Uterus (tissue), 4 donors: ENCODE measurements around the gene CCSER1. TPM values are rescaled to one million over a fixed set of nuclear protein-coding genes. Genes with fewer than 3 reads are reported as not detected.

Experiments used
- DNase-seq, 2 donors: peaks; one replicate each; pipeline ENCODE4 v3.0.0-alpha.2; 2019 to 2020
- H3K27ac ChIP-seq, 2 donors: fragments of 200-600 bp; sonication (generic); 1 replicate in 1 of 2; 2 replicates in 1 of 2; pipeline ENCODE4 v1.5.1; 2016 to 2018
- H3K27me3 ChIP-seq, 2 donors: fragments of 200-600 bp; sonication (generic); one replicate each; pipeline ENCODE4 v1.5.1; 2018 to 2019; ENCODE audit warnings: control low read depth in 1 of 2
- H3K36me3 ChIP-seq, 2 donors: fragments of 200-600 bp; sonication (generic); one replicate each; pipeline ENCODE4 v1.5.1; 2019; ENCODE audit warnings: control low read depth in 1 of 2
- H3K4me1 ChIP-seq, 2 donors: fragments of 200-600 bp; sonication (generic); one replicate each; pipeline ENCODE4 v1.5.1; 2018 to 2019; ENCODE audit warnings: control low read depth in 1 of 2
- H3K4me3 ChIP-seq, 2 donors: fragments of 200-600 bp; sonication (generic); 1 replicate in 1 of 2; 2 replicates in 1 of 2; pipeline ENCODE4 v1.5.1; 2018 to 2019; ENCODE audit warnings: mild to moderate bottlenecking in 1 of 2
- H3K9me3 ChIP-seq, 2 donors: fragments of 200-600 bp; sonication (generic); one replicate each; pipeline ENCODE4 v1.5.1; 2019; ENCODE audit warnings: control low read depth in 1 of 2
- CTCF ChIP-seq, 4 experiments: fragments of 200-600 bp in 2 of 4; fragments of 450-650 bp in 2 of 4; sonication (generic) in 2 of 4; IDR thresholded peaks; one replicate each; pipeline ENCODE4 v1.5.1; 2016 to 2019; ENCODE audit warnings: antibody characterized with exemption in 4 of 4, mild to moderate bottlenecking in 2 of 4, moderate library complexity in 1 of 4
- POLR2A ChIP-seq, 2 donors: fragments of 450-650 bp; IDR thresholded peaks; one replicate each; pipeline ENCODE4 v1.6.1; 2016; ENCODE audit warnings: antibody characterized with exemption in 2 of 2, mild to moderate bottlenecking in 1 of 2, moderate library complexity in 1 of 2
- intact Hi-C: fragments of 100-400 bp; cut with DNase I; formaldehyde crosslinking; loops from one replicate; pipeline ENCODE4 v1.15.1; 2023; ENCODE audit warnings: low total_unique reads
- total RNA-seq, 4 donors: library from RNA; depleted of rRNA in 3 of 4; stranded (reverse); fragments of >200 nt in 3 of 4; gene quantifications; one replicate each; pipeline versions ENCODE4 v1.1.0 to v1.2.4, GENCODE V29; 2014 to 2023
- donor health status: DM: yes; HTN: yes; CAD: no.

CCSER1 gene
- total RNA-seq, 4 donors from 2014 or later: 2.8 to 54.7 (median 11.9) TPM

- no peak overlapping the region for H3K27ac ChIP-seq
- H3K9me3 ChIP-seq: no peaks in the 10 kb centered on the region
- H3K27me3 ChIP-seq: no peaks in the 10 kb centered on the region
- intact Hi-C loops: no loop called here
- no peaks in the 10 kb centered on the region for H3K4me1 ChIP-seq
- DNase-seq: no peak
- no peak for TF ChIP-seq POLR2A (IDR thresholded peaks at IDR 0.05)
- no peak for TF ChIP-seq CTCF (IDR thresholded peaks at IDR 0.05)
- no peaks in the 10 kb centered on the region for H3K36me3 ChIP-seq
- no peak overlapping the region for H3K4me3 ChIP-seq
Observed at GRCh38 chr4:90246816-90247215, 119.6 kb downstream of the CCSER1 start.

GRCh38 chr4:90254357-90254756 lies 127.2 kb downstream of the CCSER1 start:
- H3K27ac ChIP-seq: no peak overlapping the region
- H3K4me3 ChIP-seq: no peak overlapping the region
- H3K9me3 ChIP-seq: no peaks in the 10 kb centered on the region
- H3K27me3 ChIP-seq: no peaks in the 10 kb centered on the region
- no peaks in the 10 kb centered on the region for H3K4me1 ChIP-seq
- no peak for DNase-seq
- intact Hi-C loops: no loop called here
- H3K36me3 ChIP-seq: peaks cover 0 to 2% of the 10 kb centered on the region in 2 donors
- no peak for TF ChIP-seq CTCF (IDR thresholded peaks at IDR 0.05)
- no peak for TF ChIP-seq POLR2A (IDR thresholded peaks at IDR 0.05)

- Histone ChIP-seq H3K9me3 (no peaks in the 10 kb centered on the region), H3K4me3 (no peak overlapping the region), H3K27me3 (no peaks in the 10 kb centered on the region), H3K4me1 (no peaks in the 10 kb centered on the region), H3K27ac (no peak overlapping the region), H3K36me3 (no peaks in the 10 kb centered on the region)
- TF ChIP-seq CTCF (IDR thresholded peaks at IDR 0.05) (no peak), POLR2A (IDR thresholded peaks at IDR 0.05) (no peak)
- DNase-seq: no peak
- intact Hi-C loops: no loop called here
Observed at GRCh38 chr4:90274175-90274574, 147.0 kb downstream of the CCSER1 start.

DNA sequence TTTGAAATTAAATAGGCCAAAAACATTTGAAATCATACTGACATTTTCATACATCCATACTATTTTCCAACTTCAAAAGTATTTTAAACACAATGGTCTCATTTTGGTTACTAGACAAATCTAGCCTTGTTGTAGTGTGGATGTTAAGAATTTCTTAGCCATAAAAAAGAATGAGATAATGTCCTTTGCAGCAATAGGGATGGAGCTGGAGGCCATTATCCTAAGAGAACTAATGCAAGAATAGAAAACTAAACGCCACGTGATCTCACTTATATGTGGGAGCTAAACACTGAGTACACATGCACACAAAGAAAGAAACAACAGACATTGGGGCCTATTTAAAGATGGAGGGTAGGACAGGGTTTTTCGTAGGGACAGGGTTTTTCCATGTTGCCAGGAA lies 153.8 kb downstream of the CCSER1 start:
- Histone ChIP-seq H3K27me3 (no peaks in the 10 kb centered on the region), H3K4me3 (no peak overlapping the region), H3K9me3 (no peaks in the 10 kb centered on the region), H3K27ac (no peak overlapping the region), H3K36me3 (no peaks in the 10 kb centered on the region), H3K4me1 (no peaks in the 10 kb centered on the region)
- intact Hi-C loops: no loop called here
- TF ChIP-seq POLR2A (IDR thresholded peaks at IDR 0.05): no peak
- TF ChIP-seq CTCF (IDR thresholded peaks at IDR 0.05): no peak
- no peak for DNase-seq

- intact Hi-C loops: no loop called here
- Histone ChIP-seq H3K36me3 (no peaks in the 10 kb centered on the region), H3K27me3 (no peaks in the 10 kb centered on the region), H3K4me1 (no peaks in the 10 kb centered on the region), H3K9me3 (no peaks in the 10 kb centered on the region), H3K27ac (no peak overlapping the region), H3K4me3 (no peak overlapping the region)
- TF ChIP-seq POLR2A (IDR thresholded peaks at IDR 0.05) (no peak), CTCF (IDR thresholded peaks at IDR 0.05) (no peak)
- no peak for DNase-seq
Observed at GRCh38 chr4:90281541-90282355, 154.6 kb downstream of the CCSER1 start.
